Memory B cell (primary cell): Measurements from ENCODE around the gene ERLIN1.

Experiments used
- ATAC-seq: fragments of 150-1000 bp; cut with Tn5 transposase; 2 replicates; pipeline ENCODE4 v1.10.0; 2021; ENCODE audit warnings: low read depth, mild to moderate bottlenecking, moderate library complexity
- DNase-seq, 2 donors: peaks; one replicate each; pipeline ENCODE4 v3.0.0; 2022; ENCODE audit warnings: low spot score in 2 of 2
- H3K27ac Mint-ChIP-seq: one replicate; pipeline ENCODE4 v1.8.0; 2022; ENCODE audit warnings: mild to moderate bottlenecking, moderate library complexity, mixed read lengths
- H3K27me3 Mint-ChIP-seq: one replicate; pipeline ENCODE4 v1.8.0; 2022; ENCODE audit warnings: mixed read lengths
- H3K36me3 Mint-ChIP-seq: one replicate; pipeline ENCODE4 v1.8.0; 2022; ENCODE audit warnings: mild to moderate bottlenecking, mixed read lengths
- H3K4me1 Mint-ChIP-seq: one replicate; pipeline ENCODE4 v1.8.0; 2022; ENCODE audit warnings: mixed read lengths
- H3K4me3 Mint-ChIP-seq: one replicate; pipeline ENCODE4 v1.8.0; 2022; ENCODE audit warnings: mild to moderate bottlenecking, moderate library complexity, mixed read lengths
- H3K9me3 Mint-ChIP-seq: one replicate; pipeline ENCODE4 v1.8.0; 2022; ENCODE audit warnings: mixed read lengths

Gene ERLIN1

DNA sequence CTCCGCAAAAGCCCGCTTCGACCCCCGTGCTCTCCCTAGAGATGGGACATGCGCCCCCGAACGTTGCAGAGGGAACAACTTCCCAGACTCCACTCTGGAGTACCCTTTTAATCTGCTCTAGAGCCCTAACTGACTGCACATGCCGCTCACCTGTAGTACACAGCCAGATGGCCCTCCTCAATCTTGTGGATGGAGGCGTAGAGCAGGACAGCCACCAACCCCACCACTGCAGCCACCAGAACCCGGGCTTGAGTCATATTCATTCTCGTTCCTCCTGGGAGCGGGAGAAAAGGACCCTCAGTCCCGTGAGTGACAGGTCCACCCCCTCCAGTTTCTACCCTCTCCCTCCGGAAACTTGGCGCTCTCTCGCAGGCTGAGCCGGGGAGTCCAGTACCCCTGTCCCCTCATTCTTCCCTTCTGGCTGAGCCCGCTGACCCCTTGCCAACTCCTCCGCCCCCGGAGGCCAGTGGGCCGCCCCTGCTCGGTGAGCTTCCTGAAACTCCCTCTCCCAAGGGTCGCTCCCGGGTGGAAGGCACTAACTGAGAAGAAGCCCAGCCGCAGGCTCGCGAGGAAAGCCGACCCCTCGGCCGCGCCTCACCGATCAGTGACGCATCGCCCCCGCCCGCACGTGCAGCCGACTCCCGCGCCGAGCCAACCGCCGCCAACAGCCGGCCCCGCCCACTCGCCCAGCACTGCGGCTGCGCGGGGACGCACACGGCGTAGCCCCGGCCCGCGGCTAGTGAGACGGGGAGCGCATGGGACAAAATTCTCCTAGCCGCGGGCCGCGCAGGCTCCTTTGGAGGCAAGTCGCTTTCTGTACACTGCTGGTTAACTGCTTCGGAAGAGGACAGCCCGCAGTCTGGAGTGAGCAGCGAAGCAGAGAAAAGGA, at the start of gene ERLIN1:
TSS of gene ERLIN1 (minus strand) at position 666 of the 889 bp plus-strand sequence. CDS start at position 263, 403 bp downstream.
- H3K9me3 Mint-ChIP-seq: no peaks in the 10 kb centered on the region
- H3K27me3 Mint-ChIP-seq: no peaks in the 10 kb centered on the region
- H3K4me3 Mint-ChIP-seq: peak within 1 kb of the TSS; percentile 98
- peaks cover 29% of the 10 kb centered on the region for H3K4me1 Mint-ChIP-seq
- peak; percentile 89 for DNase-seq
- peak; percentile 91 for ATAC-seq
- H3K36me3 Mint-ChIP-seq: peaks cover 11% of the 10 kb centered on the region
- H3K27ac Mint-ChIP-seq: peak within 1 kb of the TSS; percentile 91

DNA sequence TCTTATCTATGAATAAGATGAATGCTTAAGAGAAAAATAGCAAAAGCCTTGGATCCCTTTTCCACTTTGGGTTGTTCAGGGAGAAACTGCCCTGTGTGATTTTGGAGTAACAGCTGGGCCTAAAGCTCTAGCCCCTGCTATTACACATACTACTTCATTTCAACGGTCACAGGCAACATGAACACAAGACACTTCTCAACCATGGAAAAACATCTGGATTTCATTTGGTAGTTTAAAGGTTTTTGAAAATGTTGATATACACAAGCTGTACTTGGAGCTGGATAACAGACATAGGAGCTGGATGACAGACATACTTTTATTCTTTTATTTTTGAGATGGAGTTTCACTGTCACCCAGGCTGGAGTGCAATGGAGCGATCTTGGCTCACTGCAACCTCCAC, 46.3 kb upstream of the ERLIN1 start:
- ATAC-seq (no peak), DNase-seq (no peak)
- Mint-ChIP-seq H3K27ac (no peak overlapping the region), H3K4me1 (peaks cover 15% of the 10 kb centered on the region), H3K36me3 (peaks cover 19% of the 10 kb centered on the region), H3K9me3 (no peaks in the 10 kb centered on the region), H3K27me3 (no peaks in the 10 kb centered on the region), H3K4me3 (no peak overlapping the region)

DNA sequence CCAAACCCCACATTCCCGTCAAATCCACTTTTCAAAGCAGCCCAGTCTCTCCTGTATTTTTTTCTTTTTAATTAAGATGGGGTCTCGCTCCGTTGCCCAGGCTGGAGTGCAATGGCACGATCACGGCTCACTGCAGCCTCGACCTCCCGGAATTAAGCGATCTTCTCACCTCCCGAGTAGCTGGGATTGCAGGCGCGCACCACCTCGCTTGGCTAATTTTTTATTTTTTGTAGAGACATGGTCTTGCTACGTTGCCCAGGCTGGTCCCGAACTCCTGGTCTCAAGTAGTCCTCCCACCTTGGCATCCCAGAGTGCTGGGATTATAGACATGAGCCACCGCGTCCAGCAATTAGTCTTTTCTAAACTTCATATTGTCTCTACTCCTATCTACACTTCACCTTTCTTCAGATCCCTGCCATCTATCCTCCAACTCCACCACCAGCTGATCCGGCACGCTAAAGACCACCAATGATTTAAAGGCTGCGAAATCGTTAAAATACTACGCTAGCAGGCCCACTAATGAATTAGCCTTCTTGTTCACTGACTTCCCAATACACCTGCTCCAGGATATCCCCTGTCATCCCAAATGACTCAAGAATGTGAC, 44.1 kb upstream of the ERLIN1 start:
- ATAC-seq: no peak
- no peaks in the 10 kb centered on the region for H3K27me3 Mint-ChIP-seq
- H3K9me3 Mint-ChIP-seq: no peaks in the 10 kb centered on the region
- no peak for DNase-seq
- peak overlapping the region; percentile 88 for H3K27ac Mint-ChIP-seq
- H3K4me1 Mint-ChIP-seq: peaks cover 15% of the 10 kb centered on the region
- peaks cover 14% of the 10 kb centered on the region for H3K36me3 Mint-ChIP-seq
- H3K4me3 Mint-ChIP-seq: peak overlapping the region; percentile 85

DNA sequence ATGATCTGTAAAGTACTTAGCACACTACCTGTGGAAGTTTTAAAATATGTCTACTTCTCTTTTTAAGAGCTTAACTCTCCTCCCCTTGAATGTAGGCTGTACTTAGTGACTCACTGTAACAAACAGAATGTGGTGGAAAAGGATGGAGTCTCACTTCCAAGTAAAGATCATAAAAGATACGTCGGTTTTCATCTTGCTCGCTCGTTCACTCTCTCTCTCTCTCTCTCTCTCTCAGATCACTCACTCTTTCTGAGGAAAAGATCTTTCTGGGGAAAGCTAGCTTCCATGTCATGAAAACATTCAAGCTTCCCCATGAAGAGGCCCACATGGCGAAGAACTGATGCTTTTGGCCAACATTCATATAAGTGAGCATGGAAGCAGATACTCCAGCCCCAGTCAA, 38.0 kb upstream of the ERLIN1 start:
- peaks cover 10% of the 10 kb centered on the region for H3K4me1 Mint-ChIP-seq
- no peaks in the 10 kb centered on the region for H3K27me3 Mint-ChIP-seq
- ATAC-seq (no peak), DNase-seq (no peak)
- H3K36me3 Mint-ChIP-seq: peaks cover 29% of the 10 kb centered on the region
- H3K4me3 Mint-ChIP-seq: no peak overlapping the region
- H3K27ac Mint-ChIP-seq: no peak overlapping the region
- H3K9me3 Mint-ChIP-seq: no peaks in the 10 kb centered on the region

- peaks cover 36% of the 10 kb centered on the region for H3K36me3 Mint-ChIP-seq
- H3K27me3 Mint-ChIP-seq: no peaks in the 10 kb centered on the region
- no peak overlapping the region for H3K4me3 Mint-ChIP-seq
- DNase-seq: no peak
- H3K9me3 Mint-ChIP-seq: no peaks in the 10 kb centered on the region
- no peak for ATAC-seq
- H3K4me1 Mint-ChIP-seq: peaks cover 4% of the 10 kb centered on the region
- H3K27ac Mint-ChIP-seq: no peak overlapping the region
These were observed 36.7 kb upstream of the ERLIN1 start for GRCh38 chr10:100222529-100222928.

- H3K4me3 Mint-ChIP-seq: no peak overlapping the region
- H3K36me3 Mint-ChIP-seq: peaks cover 47% of the 10 kb centered on the region
- ATAC-seq (no peak), DNase-seq (no peak)
- no peak overlapping the region for H3K27ac Mint-ChIP-seq
- no peaks in the 10 kb centered on the region for H3K4me1 Mint-ChIP-seq
- no peaks in the 10 kb centered on the region for H3K9me3 Mint-ChIP-seq
- no peaks in the 10 kb centered on the region for H3K27me3 Mint-ChIP-seq
These were observed 30.2 kb upstream of the ERLIN1 start for GRCh38 chr10:100216006-100216405.

DNA sequence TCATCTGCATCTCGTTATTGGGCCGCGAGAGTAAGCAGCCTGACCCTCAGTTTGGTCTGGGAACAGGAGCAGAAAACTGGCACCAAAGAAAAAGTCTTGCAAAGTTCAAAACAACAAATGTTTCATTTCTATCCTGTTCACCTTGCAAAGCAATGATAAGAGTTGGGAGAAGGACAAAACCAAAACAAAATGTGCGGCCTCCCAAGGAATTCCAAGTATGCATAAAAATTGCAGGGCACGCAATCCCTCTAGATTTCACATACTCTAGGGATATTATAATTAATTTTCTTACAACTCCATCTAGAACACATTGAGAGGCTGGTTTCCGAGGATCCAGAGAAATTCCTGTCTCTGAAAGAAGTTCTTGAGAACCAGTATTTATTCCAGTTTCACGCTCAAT, 23.5 kb upstream of the ERLIN1 start:
- H3K36me3 Mint-ChIP-seq: peaks cover 30% of the 10 kb centered on the region
- H3K27ac Mint-ChIP-seq: no peak overlapping the region
- H3K4me3 Mint-ChIP-seq: no peak overlapping the region
- no peak for DNase-seq
- no peaks in the 10 kb centered on the region for H3K27me3 Mint-ChIP-seq
- no peaks in the 10 kb centered on the region for H3K4me1 Mint-ChIP-seq
- no peaks in the 10 kb centered on the region for H3K9me3 Mint-ChIP-seq
- ATAC-seq: no peak

DNA sequence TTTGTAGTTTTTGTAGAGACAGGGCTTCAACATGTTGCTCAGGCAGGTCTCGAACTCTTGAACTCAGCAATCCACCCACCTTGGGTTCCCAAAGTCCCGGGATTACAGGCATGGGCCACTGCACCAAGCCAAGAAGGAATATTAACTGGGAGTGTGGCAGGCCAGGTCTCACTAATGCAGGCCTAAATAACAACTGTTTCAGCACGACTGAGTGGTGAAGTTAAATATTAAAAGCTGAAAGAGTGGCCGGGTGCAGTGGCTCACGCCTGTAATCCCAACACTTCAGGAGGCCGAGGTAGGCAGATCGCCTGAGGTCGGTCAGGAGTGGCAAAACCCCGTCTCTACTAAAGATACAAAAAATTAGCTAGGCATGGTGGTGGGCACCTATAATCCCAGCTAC, 22.4 kb upstream of the ERLIN1 start:
- H3K4me1 Mint-ChIP-seq: no peaks in the 10 kb centered on the region
- peaks cover 28% of the 10 kb centered on the region for H3K36me3 Mint-ChIP-seq
- H3K9me3 Mint-ChIP-seq: no peaks in the 10 kb centered on the region
- no peak overlapping the region for H3K4me3 Mint-ChIP-seq
- no peaks in the 10 kb centered on the region for H3K27me3 Mint-ChIP-seq
- DNase-seq (no peak), ATAC-seq (no peak)
- H3K27ac Mint-ChIP-seq: no peak overlapping the region

GRCh38 chr10:100204370-100204769, 18.5 kb upstream of the ERLIN1 start:
- ATAC-seq (no peak), DNase-seq (no peak)
- no peak overlapping the region for H3K27ac Mint-ChIP-seq
- H3K36me3 Mint-ChIP-seq: peaks cover 29% of the 10 kb centered on the region
- no peaks in the 10 kb centered on the region for H3K9me3 Mint-ChIP-seq
- no peaks in the 10 kb centered on the region for H3K4me1 Mint-ChIP-seq
- no peaks in the 10 kb centered on the region for H3K27me3 Mint-ChIP-seq
- H3K4me3 Mint-ChIP-seq: no peak overlapping the region

- Mint-ChIP-seq H3K4me3 (no peak overlapping the region), H3K36me3 (peaks cover 28% of the 10 kb centered on the region), H3K4me1 (no peaks in the 10 kb centered on the region), H3K27me3 (no peaks in the 10 kb centered on the region), H3K9me3 (no peaks in the 10 kb centered on the region), H3K27ac (no peak overlapping the region)
- ATAC-seq (no peak), DNase-seq (no peak)
These were observed 15.7 kb upstream of the ERLIN1 start for GRCh38 chr10:100201549-100201948.

DNA sequence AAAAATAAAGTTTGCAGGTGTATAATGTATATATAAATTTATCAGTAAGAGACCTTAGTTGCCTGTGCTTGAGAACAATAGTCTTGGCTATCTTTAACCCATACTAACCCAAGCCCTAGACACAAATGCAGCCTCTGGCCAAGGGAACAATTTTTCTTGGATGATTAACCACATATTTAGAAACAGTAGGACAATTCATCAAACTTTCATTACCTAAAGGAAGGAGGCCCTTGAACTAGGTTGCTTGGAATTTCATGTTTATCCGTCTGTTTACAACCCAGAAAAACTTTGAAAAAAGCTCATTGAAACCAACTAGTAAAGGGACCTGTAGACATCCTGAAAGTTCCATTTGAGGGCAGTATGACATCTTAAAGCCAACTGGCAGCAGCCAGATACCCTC, 8.9 kb upstream of the ERLIN1 start:
- no peak overlapping the region for H3K27ac Mint-ChIP-seq
- peaks cover 25% of the 10 kb centered on the region for H3K36me3 Mint-ChIP-seq
- H3K4me3 Mint-ChIP-seq: no peak overlapping the region
- ATAC-seq (no peak), DNase-seq (no peak)
- H3K9me3 Mint-ChIP-seq: no peaks in the 10 kb centered on the region
- no peaks in the 10 kb centered on the region for H3K27me3 Mint-ChIP-seq
- H3K4me1 Mint-ChIP-seq: no peaks in the 10 kb centered on the region

- H3K9me3 Mint-ChIP-seq: no peaks in the 10 kb centered on the region
- ATAC-seq (no peak), DNase-seq (no peak)
- no peak overlapping the region for H3K4me3 Mint-ChIP-seq
- no peaks in the 10 kb centered on the region for H3K27me3 Mint-ChIP-seq
- peaks cover 20% of the 10 kb centered on the region for H3K36me3 Mint-ChIP-seq
- no peak overlapping the region for H3K27ac Mint-ChIP-seq
- H3K4me1 Mint-ChIP-seq: peaks cover 3% of the 10 kb centered on the region
These were observed 6.5 kb upstream of the ERLIN1 start for GRCh38 chr10:100192350-100192749.

GRCh38 chr10:100186253-100187212, 704 bp upstream of the ERLIN1 start:
- H3K9me3 Mint-ChIP-seq: no peaks in the 10 kb centered on the region
- DNase-seq: no peak
- peaks cover 29% of the 10 kb centered on the region for H3K4me1 Mint-ChIP-seq
- peak overlapping the region; percentile 98 for H3K4me3 Mint-ChIP-seq
- peaks cover 13% of the 10 kb centered on the region for H3K36me3 Mint-ChIP-seq
- peak overlapping the region; percentile 91 for H3K27ac Mint-ChIP-seq
- no peaks in the 10 kb centered on the region for H3K27me3 Mint-ChIP-seq
- peak; percentile 59 for ATAC-seq

DNA sequence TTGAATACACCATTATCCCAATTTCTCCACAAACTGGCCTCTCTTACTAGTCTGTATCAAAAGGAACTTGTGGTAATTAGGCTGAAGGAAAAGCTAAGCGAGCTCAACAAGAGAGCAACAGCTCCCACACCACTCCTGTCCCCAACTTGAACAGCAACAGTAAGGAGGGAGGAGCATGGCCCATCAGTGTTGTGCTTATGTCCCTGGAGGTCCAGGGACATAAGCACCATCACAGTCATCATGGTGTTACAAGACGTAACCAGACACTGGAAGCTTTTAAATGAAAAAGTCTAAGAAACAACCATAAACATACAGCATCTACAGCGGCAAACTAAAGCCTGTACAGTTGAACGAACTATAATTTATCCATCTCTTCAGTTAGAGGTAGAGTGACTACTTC, 989 bp downstream of the ERLIN1 start:
- H3K27me3 Mint-ChIP-seq: no peaks in the 10 kb centered on the region
- peaks cover 14% of the 10 kb centered on the region for H3K36me3 Mint-ChIP-seq
- no peaks in the 10 kb centered on the region for H3K9me3 Mint-ChIP-seq
- H3K27ac Mint-ChIP-seq: peak overlapping the region; percentile 91
- DNase-seq (no peak), ATAC-seq (no peak)
- peak overlapping the region; percentile 98 for H3K4me3 Mint-ChIP-seq
- peaks cover 32% of the 10 kb centered on the region for H3K4me1 Mint-ChIP-seq
